LNCaP clone FGC (cell line): Measurements from ENCODE around the gene DCAF10.
A peak's percentile ranks its signal among the peaks of the same experiment; 100 is the strongest.
"Not testable (repeated sequence)": the region's sequence is repeated elsewhere in the genome, so short reads cannot be mapped to it uniquely, and the experiment has no call there.

Source experiments
- DNase-seq: peaks from one replicate; pipeline ENCODE4 v3.0.0-alpha.2; 2011; ENCODE audit warnings: low read depth
- H3K4me3 ChIP-seq: 2 replicates; pipeline ENCODE4 v1.5.1; 2011; ENCODE audit warnings: mild to moderate bottlenecking, low read depth, low read length, control low read depth
- TF ChIP-seq, protein P1 (sequence below): IDR thresholded peaks from 2 replicates; pipeline ENCODE4 v1.5.1; 2012; ENCODE audit warnings: mild to moderate bottlenecking; ENCODE audit not compliant: control insufficient read depth, insufficient read depth; ENCODE audit errors: extremely low read depth

Gene DCAF10

DNA sequence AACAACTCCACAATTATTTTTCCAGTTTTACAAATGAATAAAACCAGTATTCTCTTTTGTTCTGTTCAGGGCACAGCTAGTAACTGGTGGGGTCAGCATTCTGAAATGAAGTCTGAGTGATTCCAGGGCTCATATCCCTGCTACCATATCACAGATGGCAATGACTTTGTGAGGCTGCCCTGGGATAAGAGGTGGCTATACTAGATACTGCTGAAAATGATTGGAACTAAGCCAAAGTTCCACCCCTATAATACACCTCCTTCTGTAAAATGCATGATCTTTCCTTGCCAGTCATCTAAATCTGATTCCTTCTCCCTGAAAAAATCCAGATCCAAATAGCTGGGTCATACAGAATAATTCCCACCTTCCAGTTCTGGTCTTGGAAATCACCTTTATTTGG is 88.9 kb downstream of the DCAF10 start:
- no peak overlapping the region for H3K4me3 ChIP-seq
- TF ChIP-seq, protein P1, sequence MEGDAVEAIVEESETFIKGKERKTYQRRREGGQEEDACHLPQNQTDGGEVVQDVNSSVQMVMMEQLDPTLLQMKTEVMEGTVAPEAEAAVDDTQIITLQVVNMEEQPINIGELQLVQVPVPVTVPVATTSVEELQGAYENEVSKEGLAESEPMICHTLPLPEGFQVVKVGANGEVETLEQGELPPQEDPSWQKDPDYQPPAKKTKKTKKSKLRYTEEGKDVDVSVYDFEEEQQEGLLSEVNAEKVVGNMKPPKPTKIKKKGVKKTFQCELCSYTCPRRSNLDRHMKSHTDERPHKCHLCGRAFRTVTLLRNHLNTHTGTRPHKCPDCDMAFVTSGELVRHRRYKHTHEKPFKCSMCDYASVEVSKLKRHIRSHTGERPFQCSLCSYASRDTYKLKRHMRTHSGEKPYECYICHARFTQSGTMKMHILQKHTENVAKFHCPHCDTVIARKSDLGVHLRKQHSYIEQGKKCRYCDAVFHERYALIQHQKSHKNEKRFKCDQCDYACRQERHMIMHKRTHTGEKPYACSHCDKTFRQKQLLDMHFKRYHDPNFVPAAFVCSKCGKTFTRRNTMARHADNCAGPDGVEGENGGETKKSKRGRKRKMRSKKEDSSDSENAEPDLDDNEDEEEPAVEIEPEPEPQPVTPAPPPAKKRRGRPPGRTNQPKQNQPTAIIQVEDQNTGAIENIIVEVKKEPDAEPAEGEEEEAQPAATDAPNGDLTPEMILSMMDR, result no peak
- no peak for DNase-seq

DNA sequence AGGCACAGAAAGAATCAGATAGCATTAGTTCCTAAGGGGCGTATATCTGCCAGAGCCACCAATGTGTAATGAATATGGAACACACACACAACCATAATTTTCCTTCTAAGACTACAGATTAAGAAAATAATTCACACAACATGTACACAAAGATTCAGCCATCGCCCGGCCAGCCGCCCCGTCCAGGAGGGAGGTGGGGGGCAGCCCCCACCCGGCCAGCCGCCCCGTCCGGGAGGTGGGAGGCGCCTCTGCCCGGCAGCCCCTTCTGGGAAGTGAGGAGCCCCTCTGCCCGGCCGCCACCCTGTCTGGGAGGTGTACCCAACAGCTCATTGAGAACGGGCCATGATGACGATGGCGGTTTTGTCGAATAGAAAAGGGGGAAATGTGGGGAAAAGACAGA is 90.4 kb downstream of the DCAF10 start:
- not testable (repeated sequence) for H3K4me3 ChIP-seq, DNase-seq

DNA sequence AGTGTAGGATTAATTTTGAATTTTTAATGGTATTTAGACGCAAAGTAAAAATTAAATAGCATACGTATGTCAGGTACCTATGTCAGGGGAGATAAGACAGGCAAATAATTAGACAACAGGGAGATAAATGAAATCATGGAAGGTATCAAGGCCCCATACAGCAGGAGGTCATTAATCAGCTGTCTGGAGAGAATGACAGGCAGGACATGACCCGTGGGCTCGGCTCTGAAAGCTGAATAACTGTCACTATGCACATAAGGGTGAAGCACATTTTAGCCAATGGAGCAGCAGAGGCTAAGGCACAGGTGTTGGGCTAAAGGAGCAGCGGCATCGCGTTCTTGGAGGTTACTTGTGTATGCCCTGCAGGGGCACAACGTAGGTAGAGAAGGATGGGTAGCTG is 91.5 kb downstream of the DCAF10 start:
- DNase-seq, result no peak
- TF ChIP-seq, protein P1, result no peak
- H3K4me3 ChIP-seq, result no peak overlapping the region

DNA sequence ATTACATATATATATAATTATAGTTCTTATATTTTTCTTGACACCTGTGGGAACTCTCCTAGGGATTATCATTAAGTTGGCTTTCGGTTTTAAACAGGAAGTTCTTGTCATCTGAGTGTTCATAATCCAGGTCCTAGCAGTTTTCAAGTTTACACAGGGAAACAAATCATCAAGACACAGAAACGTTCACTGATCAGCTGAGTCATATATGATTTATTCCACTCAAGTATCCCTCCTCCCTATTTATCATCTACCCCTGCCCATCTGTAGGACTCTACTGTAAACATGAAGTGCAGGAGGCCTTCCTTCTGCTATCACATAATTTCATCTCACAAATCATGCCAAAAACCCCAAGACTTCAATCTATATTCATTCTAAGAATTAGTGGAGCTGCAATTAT is 97.1 kb downstream of the DCAF10 start:
- no peak overlapping the region for H3K4me3 ChIP-seq
- DNase-seq, result no peak
- TF ChIP-seq, protein P1, result no peak

DNA sequence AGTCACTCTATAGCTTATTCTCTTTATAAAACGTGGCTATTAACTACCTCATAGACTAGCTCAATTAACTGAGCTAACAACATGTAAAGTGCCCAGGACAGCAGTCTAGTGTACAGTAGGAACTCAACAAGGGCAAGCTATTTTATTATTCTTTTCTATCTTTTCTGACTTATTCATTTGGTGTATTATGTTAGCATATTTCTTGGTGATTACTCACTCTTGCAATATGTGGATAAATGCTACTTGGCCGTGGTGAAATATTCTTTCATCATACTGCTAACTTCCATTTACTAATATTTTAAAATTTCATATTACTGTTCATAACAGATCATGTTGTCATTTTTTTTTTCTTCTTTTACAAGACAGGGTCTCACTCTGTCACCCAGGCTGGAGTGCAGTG is 98.4 kb downstream of the DCAF10 start:
- TF ChIP-seq, protein P1, result no peak
- H3K4me3 ChIP-seq, result no peak overlapping the region
- DNase-seq, result no peak

DNA sequence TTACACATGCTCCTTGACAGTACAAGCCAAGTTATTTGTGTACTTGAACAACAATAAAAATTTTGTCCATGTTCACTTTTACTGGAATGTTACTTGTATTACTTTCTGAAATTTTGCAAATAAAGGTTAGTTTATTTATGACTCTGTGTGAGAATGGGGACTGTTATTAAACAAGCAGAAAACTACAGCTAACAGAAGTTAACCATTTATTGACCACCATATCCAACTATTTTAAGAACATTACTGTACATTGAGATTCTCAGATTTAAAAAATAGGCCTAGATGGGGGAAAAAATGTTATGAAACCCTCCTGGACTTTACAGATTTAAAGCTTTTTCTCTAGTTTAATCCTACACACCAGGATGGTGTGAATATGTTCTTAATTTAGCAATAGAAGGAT is 101.5 kb downstream of the DCAF10 start:
- H3K4me3 ChIP-seq, result no peak overlapping the region; the same call in 1 of the 2 replicates
- DNase-seq, result no peak
- TF ChIP-seq, protein P1, result no peak

DNA sequence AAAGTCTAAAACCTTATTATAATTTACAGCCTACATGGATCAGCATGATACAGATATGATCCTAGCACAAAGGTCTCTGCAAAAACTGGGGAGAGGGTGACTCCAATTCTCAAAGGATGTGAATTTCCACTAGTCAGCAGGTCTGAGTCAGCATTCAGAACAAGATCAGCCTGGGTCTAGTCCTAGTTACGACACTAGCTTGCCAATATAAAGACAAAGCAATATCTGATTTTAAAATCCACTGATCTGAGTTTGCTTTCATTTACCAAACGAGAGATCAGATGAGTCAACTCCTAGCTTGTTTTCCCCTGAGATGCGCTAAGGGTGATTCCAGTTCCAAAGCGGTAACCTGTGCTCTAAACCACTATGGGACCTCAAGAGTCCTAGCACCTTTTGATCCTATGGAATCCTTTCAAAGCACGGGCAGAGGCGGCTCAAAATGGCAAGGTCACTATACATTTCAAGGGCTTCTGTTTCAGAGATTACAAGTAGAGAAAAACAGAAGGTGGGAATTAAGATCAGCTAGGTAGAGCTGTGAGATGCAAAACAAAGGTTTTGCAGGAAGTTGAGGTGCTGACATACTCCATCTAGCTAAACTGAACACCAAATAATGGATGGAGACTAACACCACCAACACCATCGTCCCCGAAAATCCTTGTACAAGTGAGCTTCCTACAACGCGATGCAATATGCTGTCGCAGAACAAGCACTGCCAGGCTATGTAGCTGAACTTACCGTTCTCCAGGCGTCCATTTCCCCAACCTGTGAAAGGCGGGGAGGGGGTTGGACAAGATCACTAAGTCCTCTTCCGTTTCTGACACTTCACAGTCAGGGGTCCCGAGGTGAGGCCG is 102.4 kb downstream of the DCAF10 start:
- TF ChIP-seq, protein P1, result no peak
- DNase-seq, result no peak
- H3K4me3 ChIP-seq, result peak overlapping the region; percentile 75
